Measurements from ENCODE around the gene FAM111A.

The FAM111A gene

DNA sequence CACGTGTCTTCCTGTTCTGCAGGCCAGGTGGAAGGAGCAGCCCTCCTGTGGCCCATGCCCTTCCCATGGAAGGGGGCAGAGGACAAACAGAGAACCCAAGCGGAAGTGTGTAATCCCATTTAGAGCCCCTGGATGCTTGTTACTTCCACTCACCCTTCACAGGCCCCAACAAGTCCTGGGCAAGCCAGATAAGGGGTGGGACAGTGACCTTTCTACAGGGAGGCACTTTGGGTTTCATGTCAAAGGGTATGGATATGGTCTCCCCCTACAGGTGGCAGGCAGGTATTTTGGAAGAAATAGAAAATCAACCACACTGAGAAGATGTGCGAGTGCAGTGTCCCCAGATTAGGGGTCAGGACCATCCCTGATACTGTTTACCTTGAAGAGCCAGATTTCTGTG is 58.7 kb downstream of the FAM111A start:
- FAIRE-seq, result no peak

All from TTC549 (cell line).